ENCODE measurements around the gene MGMT.

- TF ChIP-seq, protein P1, sequence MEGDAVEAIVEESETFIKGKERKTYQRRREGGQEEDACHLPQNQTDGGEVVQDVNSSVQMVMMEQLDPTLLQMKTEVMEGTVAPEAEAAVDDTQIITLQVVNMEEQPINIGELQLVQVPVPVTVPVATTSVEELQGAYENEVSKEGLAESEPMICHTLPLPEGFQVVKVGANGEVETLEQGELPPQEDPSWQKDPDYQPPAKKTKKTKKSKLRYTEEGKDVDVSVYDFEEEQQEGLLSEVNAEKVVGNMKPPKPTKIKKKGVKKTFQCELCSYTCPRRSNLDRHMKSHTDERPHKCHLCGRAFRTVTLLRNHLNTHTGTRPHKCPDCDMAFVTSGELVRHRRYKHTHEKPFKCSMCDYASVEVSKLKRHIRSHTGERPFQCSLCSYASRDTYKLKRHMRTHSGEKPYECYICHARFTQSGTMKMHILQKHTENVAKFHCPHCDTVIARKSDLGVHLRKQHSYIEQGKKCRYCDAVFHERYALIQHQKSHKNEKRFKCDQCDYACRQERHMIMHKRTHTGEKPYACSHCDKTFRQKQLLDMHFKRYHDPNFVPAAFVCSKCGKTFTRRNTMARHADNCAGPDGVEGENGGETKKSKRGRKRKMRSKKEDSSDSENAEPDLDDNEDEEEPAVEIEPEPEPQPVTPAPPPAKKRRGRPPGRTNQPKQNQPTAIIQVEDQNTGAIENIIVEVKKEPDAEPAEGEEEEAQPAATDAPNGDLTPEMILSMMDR (conservative IDR thresholded peaks at IDR 0.05; ENCODE audit: low read depth in 2 of 2): no peak
- TF ChIP-seq ZNF114 (CRISPR knock-in tag; IDR thresholded peaks at IDR 0.05) (no peak), POLR2AphosphoS5 (IDR thresholded peaks at IDR 0.05; ENCODE audit: low read depth) (no peak)
- TF ChIP-seq, protein P2, sequence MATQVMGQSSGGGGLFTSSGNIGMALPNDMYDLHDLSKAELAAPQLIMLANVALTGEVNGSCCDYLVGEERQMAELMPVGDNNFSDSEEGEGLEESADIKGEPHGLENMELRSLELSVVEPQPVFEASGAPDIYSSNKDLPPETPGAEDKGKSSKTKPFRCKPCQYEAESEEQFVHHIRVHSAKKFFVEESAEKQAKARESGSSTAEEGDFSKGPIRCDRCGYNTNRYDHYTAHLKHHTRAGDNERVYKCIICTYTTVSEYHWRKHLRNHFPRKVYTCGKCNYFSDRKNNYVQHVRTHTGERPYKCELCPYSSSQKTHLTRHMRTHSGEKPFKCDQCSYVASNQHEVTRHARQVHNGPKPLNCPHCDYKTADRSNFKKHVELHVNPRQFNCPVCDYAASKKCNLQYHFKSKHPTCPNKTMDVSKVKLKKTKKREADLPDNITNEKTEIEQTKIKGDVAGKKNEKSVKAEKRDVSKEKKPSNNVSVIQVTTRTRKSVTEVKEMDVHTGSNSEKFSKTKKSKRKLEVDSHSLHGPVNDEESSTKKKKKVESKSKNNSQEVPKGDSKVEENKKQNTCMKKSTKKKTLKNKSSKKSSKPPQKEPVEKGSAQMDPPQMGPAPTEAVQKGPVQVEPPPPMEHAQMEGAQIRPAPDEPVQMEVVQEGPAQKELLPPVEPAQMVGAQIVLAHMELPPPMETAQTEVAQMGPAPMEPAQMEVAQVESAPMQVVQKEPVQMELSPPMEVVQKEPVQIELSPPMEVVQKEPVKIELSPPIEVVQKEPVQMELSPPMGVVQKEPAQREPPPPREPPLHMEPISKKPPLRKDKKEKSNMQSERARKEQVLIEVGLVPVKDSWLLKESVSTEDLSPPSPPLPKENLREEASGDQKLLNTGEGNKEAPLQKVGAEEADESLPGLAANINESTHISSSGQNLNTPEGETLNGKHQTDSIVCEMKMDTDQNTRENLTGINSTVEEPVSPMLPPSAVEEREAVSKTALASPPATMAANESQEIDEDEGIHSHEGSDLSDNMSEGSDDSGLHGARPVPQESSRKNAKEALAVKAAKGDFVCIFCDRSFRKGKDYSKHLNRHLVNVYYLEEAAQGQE (IDR thresholded peaks at IDR 0.05; ENCODE audit: unreplicated experiment): no peak
Measured at GRCh38 chr10:129525401-129525801, 58.4 kb downstream of the MGMT start.
